Keratinocyte (primary cell): ENCODE data around the gene LENG9.

Source experiments
- EZH2 ChIP-seq: IDR thresholded peaks from one replicate; pipeline ENCODE4 v1.6.1; 2012; ENCODE audit warnings: inconsistent platforms, mild to moderate bottlenecking, low read length, moderate library complexity
- TF ChIP-seq, protein P1 (sequence below), 3 experiments: IDR thresholded peaks in 1 of 3; conservative IDR thresholded peaks in 1 of 3; optimal IDR thresholded peaks in 1 of 3; 2 replicates in 2 of 3; 3 replicates in 1 of 3; pipeline versions ENCODE3 to v1.5.1; 2011; ENCODE audit warnings: low read length in 3 of 3, mild to moderate bottlenecking in 3 of 3, moderate library complexity in 2 of 3, control low read depth in 1 of 3, inconsistent platforms in 1 of 3; ENCODE audit not compliant: insufficient read depth in 2 of 3; ENCODE audit errors: extremely low read depth in 1 of 3

GRCh38 chr19:54421521-54421920 is 42.1 kb downstream of the LENG9 start:
- TF ChIP-seq, protein P1, sequence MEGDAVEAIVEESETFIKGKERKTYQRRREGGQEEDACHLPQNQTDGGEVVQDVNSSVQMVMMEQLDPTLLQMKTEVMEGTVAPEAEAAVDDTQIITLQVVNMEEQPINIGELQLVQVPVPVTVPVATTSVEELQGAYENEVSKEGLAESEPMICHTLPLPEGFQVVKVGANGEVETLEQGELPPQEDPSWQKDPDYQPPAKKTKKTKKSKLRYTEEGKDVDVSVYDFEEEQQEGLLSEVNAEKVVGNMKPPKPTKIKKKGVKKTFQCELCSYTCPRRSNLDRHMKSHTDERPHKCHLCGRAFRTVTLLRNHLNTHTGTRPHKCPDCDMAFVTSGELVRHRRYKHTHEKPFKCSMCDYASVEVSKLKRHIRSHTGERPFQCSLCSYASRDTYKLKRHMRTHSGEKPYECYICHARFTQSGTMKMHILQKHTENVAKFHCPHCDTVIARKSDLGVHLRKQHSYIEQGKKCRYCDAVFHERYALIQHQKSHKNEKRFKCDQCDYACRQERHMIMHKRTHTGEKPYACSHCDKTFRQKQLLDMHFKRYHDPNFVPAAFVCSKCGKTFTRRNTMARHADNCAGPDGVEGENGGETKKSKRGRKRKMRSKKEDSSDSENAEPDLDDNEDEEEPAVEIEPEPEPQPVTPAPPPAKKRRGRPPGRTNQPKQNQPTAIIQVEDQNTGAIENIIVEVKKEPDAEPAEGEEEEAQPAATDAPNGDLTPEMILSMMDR (optimal IDR thresholded peaks at IDR 0.05 in 1 of 3, IDR thresholded peaks at IDR 0.05 in 1 of 3, conservative IDR thresholded peaks at IDR 0.05 in 1 of 3; ENCODE audit: extremely low read depth in 1 of 3, insufficient read depth in 2 of 3, low read length in 3 of 3), result no peak
- no peak for TF ChIP-seq EZH2
